NB4 (cell line): ENCODE measurements around the gene LMO2.

ENCODE experiments used
- CTCF ChIP-seq: IDR thresholded peaks from one replicate; pipeline ENCODE4 v1.5.1; 2012; ENCODE audit warnings: low read depth, low read length
- MAX ChIP-seq: IDR thresholded peaks from 2 replicates; pipeline ENCODE4 v1.6.1; 2011; ENCODE audit warnings: low read depth, low read length
- POLR2A ChIP-seq: IDR thresholded peaks from 2 replicates; pipeline ENCODE4 v1.6.1; 2011; ENCODE audit warnings: mild to moderate bottlenecking; ENCODE audit not compliant: insufficient read length; ENCODE audit errors: extremely low read depth

GRCh38 chr11:33900159-33900840 is 8.4 kb upstream of the LMO2 start:
- TF ChIP-seq MAX (no peak), CTCF (no peak), POLR2A (no peak)
